Measurements from ENCODE around the gene MED1.

MED1 gene

GRCh38 chr17:39402244-39402889, 48.7 kb downstream of the MED1 start:
- no peak for TF ChIP-seq REST (IDR thresholded peaks at IDR 0.05; ENCODE audit: low read depth)
- TF ChIP-seq YY1 (IDR thresholded peaks at IDR 0.05; ENCODE audit: low read depth), result no peak
- no peak for TF ChIP-seq FOXM1 (IDR thresholded peaks at IDR 0.05; ENCODE audit: borderline replicate concordance, low read depth)
- TF ChIP-seq USF1 (IDR thresholded peaks at IDR 0.05), result no peak
- TF ChIP-seq TAF1 (IDR thresholded peaks at IDR 0.05; ENCODE audit: low read depth), result no peak
- TF ChIP-seq TEAD4 (IDR thresholded peaks at IDR 0.05), result no peak
- TF ChIP-seq MAX (IDR thresholded peaks at IDR 0.05), result peak; percentile 100
- TF ChIP-seq NFIC (IDR thresholded peaks at IDR 0.05), result no peak
- TF ChIP-seq TCF12 (IDR thresholded peaks at IDR 0.05; ENCODE audit: low read depth), result no peak
- TF ChIP-seq ZBTB7A (IDR thresholded peaks at IDR 0.05; ENCODE audit: low read depth), result no peak
- no peak for TF ChIP-seq CEBPB (IDR thresholded peaks at IDR 0.05)
- TF ChIP-seq CREB1 (IDR thresholded peaks at IDR 0.05; ENCODE audit: low read depth), result peak; percentile 89
- TF ChIP-seq EGR1 (IDR thresholded peaks at IDR 0.05), result peak; percentile 91
- no peak for TF ChIP-seq EP300 (IDR thresholded peaks at IDR 0.05; ENCODE audit: borderline replicate concordance)
- no peak for TF ChIP-seq RAD21 (IDR thresholded peaks at IDR 0.05; ENCODE audit: low read depth)

GRCh38 chr17:39401412-39402243, 49.4 kb downstream of the MED1 start, which contains the start of gene FBXL20:
FBXL20 (minus strand) TSS chr17:39401626; CDS start chr17:39401402, 224 bp downstream.
- TF ChIP-seq TEAD4 (IDR thresholded peaks at IDR 0.05) (no peak), YY1 (IDR thresholded peaks at IDR 0.05; ENCODE audit: low read depth) (no peak; the same call in 1 of the 2 replicates), CREB1 (IDR thresholded peaks at IDR 0.05; ENCODE audit: low read depth) (no peak), REST (IDR thresholded peaks at IDR 0.05; ENCODE audit: low read depth) (no peak), EGR1 (IDR thresholded peaks at IDR 0.05) (no peak), EP300 (IDR thresholded peaks at IDR 0.05; ENCODE audit: borderline replicate concordance) (0 out of 2 replicates have a peak, but pooled peaks have one; percentile 17), FOXM1 (IDR thresholded peaks at IDR 0.05; ENCODE audit: borderline replicate concordance, low read depth) (peak; percentile 72), RAD21 (IDR thresholded peaks at IDR 0.05; ENCODE audit: low read depth) (no peak), MAX (IDR thresholded peaks at IDR 0.05) (peak; percentile 49), TAF1 (IDR thresholded peaks at IDR 0.05; ENCODE audit: low read depth) (peak; percentile 45; the same call in 1 of the 2 replicates), TCF12 (IDR thresholded peaks at IDR 0.05; ENCODE audit: low read depth) (peak; percentile 57; the same call in 1 of the 2 replicates)

GRCh38 chr17:39400547-39401411, 50.3 kb downstream of the MED1 start:
- TF ChIP-seq ZBTB7A (IDR thresholded peaks at IDR 0.05; ENCODE audit: low read depth) (no peak), NFIC (IDR thresholded peaks at IDR 0.05) (no peak), TCF12 (IDR thresholded peaks at IDR 0.05; ENCODE audit: low read depth) (no peak), REST (IDR thresholded peaks at IDR 0.05; ENCODE audit: low read depth) (no peak), EP300 (IDR thresholded peaks at IDR 0.05; ENCODE audit: borderline replicate concordance) (no peak)

Data from Ishikawa (cell line).